H1 (cell line): ENCODE results near the gene FAH. TPM values are rescaled to one million over a fixed set of nuclear protein-coding genes. Genes with fewer than 3 reads are reported as not detected.

Experiments used
- CTCF ChIA-PET: fragments of 300-600 bp; sonication (Branson Sonifier 250); formaldehyde crosslinking; loops from one replicate; lab custom pipeline; 2021; ENCODE audit not compliant: partially characterized antibody; lab: Charles Lee
- POLR2A ChIA-PET: fragments of 300-600 bp; sonication (Branson Sonifier 250); formaldehyde crosslinking; loops from one replicate; lab custom pipeline; 2021; ENCODE audit warnings: inconsistent platforms; ENCODE audit not compliant: partially characterized antibody; lab: Charles Lee
- DNase-seq, 2 experiments: peaks; one replicate each; pipeline versions ENCODE4 v3.0.0 to v3.0.0-alpha.2; 2010 to 2022; ENCODE audit warnings: low spot score in 2 of 2, low read depth in 1 of 2, mixed read lengths in 1 of 2
- FAIRE-seq: peaks from 2 replicates; lab custom pipeline; 2011; peaks lifted over from hg19 to GRCh38; lab: Jason Lieb, UNC
- H2AFZ ChIP-seq: 2 replicates; pipeline ENCODE4 v1.8.1; 2012; ENCODE audit warnings: low read length, inconsistent platforms
- H2AK5ac ChIP-seq: 2 replicates; pipeline ENCODE4 v1.6.1; 2013; ENCODE audit warnings: low read depth, low read length
- H2BK120ac ChIP-seq: replicated peaks from 2 replicates; pipeline ENCODE3; 2013; ENCODE audit warnings: low read depth, low read length, inconsistent platforms
- H2BK12ac ChIP-seq: 2 replicates; pipeline ENCODE4 v1.6.1; 2013; ENCODE audit warnings: low read depth, low read length
- H2BK15ac ChIP-seq: 2 replicates; pipeline ENCODE4 v1.6.1; 2013; ENCODE audit warnings: low read length
- H2BK20ac ChIP-seq: 2 replicates; pipeline ENCODE4 v1.6.1; 2013; ENCODE audit warnings: low read length
- H2BK5ac ChIP-seq: 2 replicates; pipeline ENCODE4 v1.6.1; 2013; ENCODE audit warnings: low read depth, low read length
- H3K14ac ChIP-seq: 2 replicates; pipeline ENCODE4 v1.6.1; 2013; ENCODE audit warnings: inconsistent platforms; ENCODE audit not compliant: insufficient read length
- H3K18ac ChIP-seq: 2 replicates; pipeline ENCODE4 v1.6.1; 2013; ENCODE audit warnings: low read length; ENCODE audit errors: extremely low read depth
- H3K23ac ChIP-seq: 2 replicates; pipeline ENCODE4 v1.6.1; 2013; ENCODE audit warnings: inconsistent platforms; ENCODE audit not compliant: insufficient read length
- H3K23me2 ChIP-seq: 2 replicates; pipeline ENCODE4 v1.6.1; 2013; ENCODE audit warnings: low read depth, low read length
- H3K27ac ChIP-seq: 2 replicates; pipeline ENCODE4 v1.6.1; 2011; ENCODE audit warnings: low read depth, low read length, inconsistent platforms
- H3K27me3 ChIP-seq, 4 experiments: replicated peaks in 1 of 4; 1 replicate in 1 of 4; 2 replicates in 3 of 4; pipeline versions ENCODE4 v1.6.1 to v1.8.1; 2011 to 2013; ENCODE audit warnings: low read length in 3 of 4, mild to moderate bottlenecking in 3 of 4, inconsistent platforms in 2 of 4, mixed read lengths in 2 of 4, moderate library complexity in 1 of 4; ENCODE audit not compliant: control insufficient read depth in 3 of 4, insufficient read depth in 3 of 4; ENCODE audit errors: extremely low read depth in 1 of 4
- H3K36me3 ChIP-seq, 4 experiments: 2 replicates each; pipeline versions ENCODE4 v1.6.1 to v1.8.1; 2011 to 2013; ENCODE audit warnings: mild to moderate bottlenecking in 4 of 4, low read length in 3 of 4, moderate library complexity in 2 of 4, control low read depth in 1 of 4, inconsistent platforms in 1 of 4; ENCODE audit not compliant: insufficient read depth in 4 of 4, control insufficient read depth in 2 of 4
- H3K4ac ChIP-seq: replicated peaks from 2 replicates; pipeline ENCODE3; 2013; ENCODE audit warnings: low read length, low read depth, mixed read lengths, inconsistent platforms; ENCODE audit not compliant: insufficient read length
- H3K4me1 ChIP-seq, 4 experiments: replicated peaks in 1 of 4; 1 replicate in 1 of 4; 2 replicates in 3 of 4; pipeline versions ENCODE4 v1.6.1 to v1.8.1; 2011 to 2013; ENCODE audit warnings: low read length in 3 of 4, inconsistent platforms in 2 of 4, mixed read lengths in 1 of 4; ENCODE audit not compliant: insufficient read depth in 4 of 4, control insufficient read depth in 3 of 4
- H3K4me2 ChIP-seq, 2 experiments: 2 replicates each; pipeline versions ENCODE4 v1.6.1 to v1.8.1; 2011 to 2013; ENCODE audit warnings: low read depth in 2 of 2, low read length in 2 of 2, control low read depth in 1 of 2, inconsistent platforms in 1 of 2, mild to moderate bottlenecking in 1 of 2; ENCODE audit not compliant: insufficient read depth in 1 of 2
- H3K4me3 ChIP-seq, 4 experiments: fragments of 200-600, 300-600 bp in 1 of 4; sonication (generic), shearing (Covaris generic), sonication (Bioruptor Twin) in 1 of 4; 2 replicates each; pipeline versions ENCODE4 v1.5.1 to v1.8.1; 2011 to 2016; ENCODE audit warnings: low read length in 4 of 4, low read depth in 3 of 4, control low read depth in 2 of 4, inconsistent platforms in 2 of 4, mild to moderate bottlenecking in 2 of 4, mixed read lengths in 1 of 4, moderate library complexity in 1 of 4; ENCODE audit not compliant: insufficient read depth in 2 of 4; ENCODE audit errors: extremely low read depth in 1 of 4
- H3K56ac ChIP-seq: replicated peaks from 2 replicates; pipeline ENCODE3; 2013; ENCODE audit warnings: low read depth, mild to moderate bottlenecking, mixed read lengths, low read length, inconsistent platforms; ENCODE audit not compliant: insufficient read length
- H3K79me1 ChIP-seq: 2 replicates; pipeline ENCODE4 v1.6.1; 2013; ENCODE audit warnings: low read depth, low read length, control low read depth
- H3K79me2 ChIP-seq, 2 experiments: 2 replicates each; pipeline versions ENCODE4 v1.6.1 to v1.8.1; 2012 to 2013; ENCODE audit warnings: low read length in 2 of 2, mild to moderate bottlenecking in 2 of 2, inconsistent platforms in 1 of 2; ENCODE audit not compliant: insufficient read depth in 2 of 2, control insufficient read depth in 1 of 2
- H3K9ac ChIP-seq, 4 experiments: replicated peaks in 1 of 4; 1 replicate in 1 of 4; 2 replicates in 3 of 4; pipeline versions ENCODE4 v1.6.1 to v1.8.1; 2011 to 2013; ENCODE audit warnings: low read depth in 3 of 4, low read length in 3 of 4, control low read depth in 2 of 4, mild to moderate bottlenecking in 2 of 4, moderate library complexity in 2 of 4, inconsistent platforms in 1 of 4; ENCODE audit errors: extremely low read depth in 1 of 4
- H3K9me3 ChIP-seq, 2 experiments: 2 replicates each; pipeline versions ENCODE4 v1.6.1 to v1.8.1; 2012 to 2013; ENCODE audit warnings: mild to moderate bottlenecking in 2 of 2, moderate library complexity in 2 of 2, control low read depth in 1 of 2, inconsistent platforms in 1 of 2, low read depth in 1 of 2, low read length in 1 of 2, mixed read lengths in 1 of 2; ENCODE audit not compliant: insufficient read depth in 2 of 2
- H4K20me1 ChIP-seq, 2 experiments: replicated peaks in 1 of 2; 2 replicates each; pipeline versions ENCODE3 to v1.8.1; 2011 to 2013; ENCODE audit warnings: inconsistent platforms in 2 of 2, low read length in 2 of 2, mild to moderate bottlenecking in 1 of 2; ENCODE audit not compliant: insufficient read depth in 2 of 2, control insufficient read depth in 1 of 2
- H4K5ac ChIP-seq: 2 replicates; pipeline ENCODE4 v1.6.1; 2013; ENCODE audit warnings: low read length, low read depth, mixed read lengths, inconsistent platforms; ENCODE audit not compliant: insufficient read length
- H4K8ac ChIP-seq: 2 replicates; pipeline ENCODE4 v1.8.0; 2013; ENCODE audit warnings: mild to moderate bottlenecking, moderate library complexity, low read length, inconsistent platforms; ENCODE audit not compliant: insufficient read depth; ENCODE audit errors: extremely low read depth
- H4K91ac ChIP-seq: replicated peaks from 2 replicates; pipeline ENCODE3; 2013; ENCODE audit warnings: low read length, mixed read lengths, inconsistent platforms; ENCODE audit not compliant: insufficient read length
- ASH2L ChIP-seq: fragments of 200-600, 300-600 bp; sonication (generic); IDR thresholded peaks from one replicate; pipeline ENCODE4 v1.7.1; 2017; ENCODE audit warnings: low read length
- BACH1 ChIP-seq: IDR thresholded peaks from 2 replicates; pipeline ENCODE4 v1.6.1; 2012; ENCODE audit warnings: low read length, improper control_type of control experiment
- BCL11A ChIP-seq, 2 experiments: IDR thresholded peaks; one replicate each; pipeline ENCODE4 v1.6.1; 2011; ENCODE audit warnings: low read depth in 2 of 2, low read length in 2 of 2, mild to moderate bottlenecking in 2 of 2
- CEBPB ChIP-seq: IDR thresholded peaks from 2 replicates; pipeline ENCODE4 v1.6.1; 2012; ENCODE audit warnings: low read depth, low read length
- CHD2 ChIP-seq: IDR thresholded peaks from 2 replicates; pipeline ENCODE4 v1.6.1; 2012; ENCODE audit warnings: low read length, improper control_type of control experiment
- EZH2 ChIP-seq: fragments of 200-600 bp; sonication (generic); IDR thresholded peaks from 2 replicates; pipeline ENCODE4 v1.7.1; 2012; ENCODE audit warnings: low read depth, mild to moderate bottlenecking, moderate library complexity, low read length, inconsistent platforms; ENCODE audit not compliant: severe bottlenecking
- GABPA ChIP-seq: IDR thresholded peaks from 2 replicates; pipeline ENCODE4 v1.6.1; 2011; ENCODE audit warnings: mild to moderate bottlenecking, low read length, moderate library complexity, borderline replicate concordance; ENCODE audit not compliant: insufficient read depth
- JUN ChIP-seq: IDR thresholded peaks from 2 replicates; pipeline ENCODE4 v1.6.1; 2011; ENCODE audit warnings: low read depth, mild to moderate bottlenecking, improper control_type of control experiment, low read length
- KDM1A ChIP-seq: fragments of 200-600, 300-600 bp; sonication (generic); IDR thresholded peaks from 2 replicates; pipeline ENCODE4 v1.7.1; 2016; ENCODE audit warnings: mild to moderate bottlenecking, low read length, borderline replicate concordance
- SAP30 ChIP-seq: fragments of 300-600 bp; sonication (generic); IDR thresholded peaks from 2 replicates; pipeline ENCODE4 v1.7.1; 2012; ENCODE audit warnings: low read length, moderate library complexity, mild to moderate bottlenecking, inconsistent platforms; ENCODE audit not compliant: insufficient read depth, insufficient replicate concordance
- SP1 ChIP-seq: IDR thresholded peaks from 2 replicates; pipeline ENCODE4 v1.6.1; 2011; ENCODE audit warnings: low read depth, low read length
- SP4 ChIP-seq: IDR thresholded peaks from 2 replicates; pipeline ENCODE4 v1.6.1; 2012; ENCODE audit warnings: low read length, inconsistent platforms
- SRF ChIP-seq: IDR thresholded peaks from 2 replicates; pipeline ENCODE4 v1.6.1; 2011; ENCODE audit warnings: mild to moderate bottlenecking, low read depth, low read length, moderate library complexity
- TAF1 ChIP-seq: IDR thresholded peaks from 2 replicates; pipeline ENCODE4 v1.6.1; 2011; ENCODE audit warnings: mild to moderate bottlenecking, low read depth, low read length
- TAF7 ChIP-seq: optimal IDR thresholded peaks from 2 replicates; pipeline ENCODE3; 2011; ENCODE audit warnings: low read depth, mild to moderate bottlenecking, inconsistent platforms, low read length, moderate library complexity, borderline replicate concordance
- TEAD4 ChIP-seq: IDR thresholded peaks from 2 replicates; pipeline ENCODE4 v1.6.1; 2012; ENCODE audit warnings: low read depth, low read length, inconsistent platforms, mixed read lengths
- WGBS, 2 experiments: shearing (Covaris generic) in 1 of 2; methylation state at CpG; one replicate each; pipeline versions ENCODE4 v1.1.6 to v1.1.7; 2013 to 2015; ENCODE audit warnings: low lambda C conversion rate in 2 of 2, mixed read lengths in 2 of 2, inconsistent platforms in 1 of 2, low coverage in 1 of 2, missing lambda C conversion rate in 1 of 2; ENCODE audit not compliant: insufficient replicate concordance in 2 of 2, insufficient coverage in 1 of 2, insufficient read length in 1 of 2; ENCODE audit errors: extremely low coverage in 1 of 2, missing lambda C conversion rate in 1 of 2; 5-methylcytosine and 5-hydroxymethylcytosine counted together
- polyA plus RNA-seq, 7 experiments: library from polyadenylated mRNA; depleted of rRNA in 3 of 7; stranded (reverse) in 5 of 7; unstranded in 2 of 7; fragments of >200 nt in 5 of 7; fragments of 200-250 nt in 2 of 7; gene quantifications; 1 replicate in 5 of 7; 2 replicates in 1 of 7; 4 replicates in 1 of 7; pipeline versions ENCODE4 v1.2.1 to v1.2.3, GENCODE V29; 2011 to 2013; ENCODE audit warnings: missing spikeins in 2 of 7, mixed read lengths in 2 of 7
- total RNA-seq: library from RNA; stranded (reverse); fragmentation: NEBNext Ultra II Directional; extraction: Animal tissue kit (Norgen Biotek cat#: 25700); gene quantifications from 2 replicates; pipeline ENCODE4 v1.2.1, GENCODE V29; 2021

The FAH gene
- total and polyA plus RNA-seq, 2 of the 8 experiments (the other 6 are each of a cell fraction or from before 2014, with no cell fraction given): 20.0 to 21.7 TPM

- Histone ChIP-seq H3K4me2 (no peak overlapping the region), H3K56ac (no peak overlapping the region), H3K4me1 (no peaks in the 10 kb centered on the region), H3K9ac (no peak overlapping the region), H2BK12ac (no peak overlapping the region), H2BK15ac (no peak overlapping the region), H2BK20ac (no peak overlapping the region), H2AK5ac (no peak overlapping the region), H3K4ac (no peak overlapping the region), H3K23ac (no peak overlapping the region), H4K5ac (no peak overlapping the region), H4K20me1 (no peaks in the 10 kb centered on the region), H2BK120ac (no peak overlapping the region), H3K18ac (no peak overlapping the region), H3K27me3 (no peaks in the 10 kb centered on the region), H2AFZ (no peak overlapping the region), H3K27ac (no peak overlapping the region), H3K36me3 (0 out of 8 replicates have a peak, but pooled peaks cover 0 to 5% (median 0%) of the 10 kb centered on the region in 4 experiments), H3K79me2 (no peaks in the 10 kb centered on the region), H2BK5ac (no peak overlapping the region), H3K23me2 (no peaks in the 10 kb centered on the region), H3K9me3 (no peaks in the 10 kb centered on the region), H4K91ac (no peak overlapping the region)
- CTCF ChIA-PET: interaction anchor here (1.8 to 1.9 kb wide), 2 partner anchors 8 to 15 kb away, joined by 4 to 7 read pairs; no protein-coding TSS in a partner anchor
- POLR2A ChIA-PET: no interaction called here
- DNase-seq (no peak), FAIRE-seq (no peak)
- WGBS, 2 experiments: 90% methylated on average over 9 of the region's 9 CpGs; no CpG with 5 or more reads in 1 of the 2 experiments
- TF ChIP-seq EZH2: no peak
- no peak for TF ChIP-seq SRF
- TF ChIP-seq TEAD4: no peak
- TF ChIP-seq TAF1: no peak
- TF ChIP-seq SP4: no peak
- no peak for TF ChIP-seq CEBPB
- TF ChIP-seq JUN: no peak
- TF ChIP-seq GABPA: no peak
- no peak for TF ChIP-seq BCL11A (IDR thresholded peaks at IDR 0.05; ENCODE audit: low read depth in 2 of 2, low read length in 2 of 2)
- TF ChIP-seq KDM1A: no peak
- no peak for TF ChIP-seq SAP30
- TF ChIP-seq BACH1: no peak
- no peak for TF ChIP-seq CHD2
- TF ChIP-seq TAF7: no peak
- no peak for TF ChIP-seq ASH2L
- TF ChIP-seq SP1: no peak
- TF ChIP-seq, all 59 proteins: peak for 0
- Histone ChIP-seq H3K4me3 (no peak overlapping the region), H4K8ac (no peak overlapping the region), H3K14ac (no peak overlapping the region), H3K79me1 (no peaks in the 10 kb centered on the region)
Measured at GRCh38 chr15:80175436-80175835, 22.6 kb downstream of the FAH start.
